HG02642 (cell line): ENCODE data around the gene TMPRSS13.
"Not testable (repeated sequence)": the region's sequence is repeated elsewhere in the genome, so short reads cannot be mapped to it uniquely, and the experiment has no call there.

Source experiments
- ATAC-seq: cut with Tn5 transposase; IDR thresholded peaks from one replicate; pipeline ENCODE4 v1.9.1; 2021; ENCODE audit warnings: mild to moderate bottlenecking; ENCODE audit not compliant: unreplicated experiment, poor library complexity

TMPRSS13 gene

GRCh38 chr11:117931331-117931950 is 2.2 kb upstream of the TMPRSS13 start:
- ATAC-seq = no peak

GRCh38 chr11:117930668-117931330 is 1.6 kb upstream of the TMPRSS13 start:
- ATAC-seq = no peak

GRCh38 chr11:117929916-117930570 is 841 bp upstream of the TMPRSS13 start:
- no peak for ATAC-seq

GRCh38 chr11:117928446-117929141 is 608 bp downstream of the TMPRSS13 start:
- ATAC-seq = no peak

GRCh38 chr11:117927926-117928325 is 1.3 kb downstream of the TMPRSS13 start:
- ATAC-seq = no peak

GRCh38 chr11:117926166-117926565 is 3.0 kb downstream of the TMPRSS13 start:
- not testable (repeated sequence) for ATAC-seq

GRCh38 chr11:117925198-117925925 is 3.8 kb downstream of the TMPRSS13 start:
- no peak for ATAC-seq

- no peak for ATAC-seq
Measured at GRCh38 chr11:117924631-117925170, 4.5 kb downstream of the TMPRSS13 start.

GRCh38 chr11:117923773-117924172 is 5.4 kb downstream of the TMPRSS13 start:
- no peak for ATAC-seq

- no peak for ATAC-seq
Measured at GRCh38 chr11:117923275-117923674, 5.9 kb downstream of the TMPRSS13 start.

- no peak for ATAC-seq
Measured at GRCh38 chr11:117921893-117922292, 7.3 kb downstream of the TMPRSS13 start.

- no peak for ATAC-seq
Measured at GRCh38 chr11:117921456-117921855, 7.7 kb downstream of the TMPRSS13 start.

GRCh38 chr11:117919781-117920221 is 9.4 kb downstream of the TMPRSS13 start:
- ATAC-seq = no peak

GRCh38 chr11:117919341-117919740 is 9.9 kb downstream of the TMPRSS13 start:
- no peak for ATAC-seq

- no peak for ATAC-seq
Measured at GRCh38 chr11:117918366-117919255, 10.6 kb downstream of the TMPRSS13 start.

- ATAC-seq = no peak
Measured at GRCh38 chr11:117917591-117918151, 11.5 kb downstream of the TMPRSS13 start.

GRCh38 chr11:117916956-117917355 is 12.2 kb downstream of the TMPRSS13 start:
- ATAC-seq = no peak

- ATAC-seq = no peak
Measured at GRCh38 chr11:117915672-117916235, 13.4 kb downstream of the TMPRSS13 start.
